Right cardiac atrium (tissue), 5 donors: ENCODE data around the gene TRIM26. TPM values are rescaled to one million over a fixed set of nuclear protein-coding genes. Genes with fewer than 3 reads are reported as not detected.

Experiments used
- ATAC-seq, 2 donors: fragments of 200-7000 bp; cut with Tn5 transposase; one replicate each; pipeline versions ENCODE4 v1.8.0 to v1.9.1; 2020; ENCODE audit warnings: moderate library complexity in 2 of 2, mild to moderate bottlenecking in 1 of 2
- DNase-seq, 3 donors: peaks; one replicate each; pipeline ENCODE4 v3.0.0-alpha.2; 2020
- H3K27ac ChIP-seq: one replicate; pipeline ENCODE4 v1.5.1; 2013; ENCODE audit warnings: mild to moderate bottlenecking, low read length, control low read depth, moderate library complexity
- H3K27me3 ChIP-seq: one replicate; pipeline ENCODE4 v1.6.1; 2013; ENCODE audit not compliant: control insufficient read depth, insufficient read depth
- H3K4me1 ChIP-seq: one replicate; pipeline ENCODE4 v1.6.1; 2013; ENCODE audit warnings: low read length; ENCODE audit not compliant: control insufficient read depth, insufficient read depth
- H3K4me3 ChIP-seq: one replicate; pipeline ENCODE4 v1.5.1; 2013; ENCODE audit warnings: low read length, control low read depth
- H3K9me3 ChIP-seq: one replicate; pipeline ENCODE4 v1.6.1; 2013; ENCODE audit warnings: low read length; ENCODE audit not compliant: control insufficient read depth
- WGBS: extraction: QIAGEN DNeasy Blood & Tissue Kit; methylation state at CpG from one replicate; pipeline ENCODE4 v1.1.7; 2013; 5-methylcytosine and 5-hydroxymethylcytosine counted together
- intact Hi-C, 4 donors: fragments of 100-400 bp; cut with DNase I; formaldehyde crosslinking; loops; one replicate each; pipeline versions ENCODE4 v1.11.0 to v1.14.0; 2022 to 2023
- polyA plus RNA-seq: library from polyadenylated mRNA; stranded (reverse); fragments of 200-250 nt; gene quantifications from one replicate; pipeline ENCODE4 v1.2.3, GENCODE V29; 2013
- total RNA-seq, 4 donors: library from RNA; stranded (reverse); fragmentation: NEBNext Ultra II Directional; extraction: Animal tissue kit (Norgen Biotek cat#: 25700); gene quantifications; one replicate each; pipeline ENCODE4 v1.2.1, GENCODE V29; 2021
- donor health status: healthy with polysubstance abuse.
- donor health status: DM: no; HTN: yes; CAD: no.
- donor health status: DM: no; HTN: no; CAD: no.
- donor health status: DM: no; HTN: yes; CAD: no; lungs with severe emphysema.
- donor health status: DM: yes; HTN: yes; CAD: no.

The TRIM26 gene
- total and polyA plus RNA-seq, 5 donors = 19.6 to 27.1 (median 25.0) TPM

DNA sequence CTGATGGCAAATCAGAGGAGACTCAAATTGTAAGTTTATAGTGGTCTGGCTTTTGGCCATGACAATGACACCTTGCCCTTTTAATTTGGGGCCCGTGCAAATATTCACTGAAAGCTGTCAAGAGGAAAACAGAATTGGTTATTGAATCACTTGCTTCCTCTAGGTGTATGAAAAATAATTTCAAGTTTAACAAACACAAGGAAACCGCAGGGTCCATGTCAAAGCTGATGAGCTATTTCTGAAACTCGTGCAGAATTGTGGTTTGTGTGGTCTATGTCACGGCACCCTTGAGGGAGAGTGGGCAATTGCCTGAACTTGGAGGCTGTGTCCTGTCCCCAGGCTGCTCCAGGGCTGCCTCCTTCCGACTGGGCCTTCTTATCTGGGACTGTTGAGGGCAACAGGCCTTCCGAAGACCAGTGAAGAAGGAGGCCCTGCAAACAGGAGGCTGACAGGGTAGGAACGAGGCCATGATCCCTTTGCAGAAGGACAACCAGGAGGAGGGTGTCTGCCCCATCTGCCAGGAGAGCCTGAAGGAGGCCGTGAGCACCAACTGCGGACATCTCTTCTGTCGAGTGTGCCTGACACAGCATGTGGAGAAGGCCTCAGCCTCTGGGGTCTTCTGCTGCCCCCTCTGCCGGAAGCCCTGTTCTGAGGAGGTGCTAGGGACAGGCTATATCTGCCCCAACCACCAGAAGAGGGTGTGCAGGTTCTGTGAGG is 76.5 kb downstream of the TRIM26 start:
- 71% methylated on average over 11 of the region's 11 CpGs for WGBS
- DNase-seq = no peak
- Histone ChIP-seq H3K27ac (no peak overlapping the region), H3K4me3 (no peak overlapping the region), H3K4me1 (no peaks in the 10 kb centered on the region), H3K9me3 (no peaks in the 10 kb centered on the region), H3K27me3 (no peaks in the 10 kb centered on the region)
- intact Hi-C loops = no loop called here
- no peak for ATAC-seq

DNA sequence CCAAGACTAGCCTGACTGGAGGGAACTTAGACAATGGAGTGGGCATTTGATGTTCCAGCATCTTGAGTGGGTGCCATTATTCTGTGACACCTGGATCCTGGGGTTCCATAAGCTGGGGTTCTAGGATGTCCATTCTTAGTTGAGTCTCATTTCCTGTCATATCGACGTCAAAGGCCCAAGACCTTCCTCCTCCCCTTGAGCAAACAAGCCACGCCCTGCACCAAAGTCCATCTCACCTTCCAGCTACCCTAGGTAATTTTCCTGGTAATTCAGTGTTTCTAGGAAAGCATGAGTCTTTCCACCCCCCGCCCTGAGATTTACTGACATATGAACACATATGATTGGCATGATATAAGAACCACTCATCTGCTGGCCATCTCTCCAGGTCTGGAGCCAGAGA is 77.4 kb downstream of the TRIM26 start, which contains the start of gene TRIM40:
Gene TRIM40, plus strand, starts transcription at position 384 of the 400 bp plus-strand sequence. CDS start 897 bp downstream, outside the sequence.
- intact Hi-C loops = no loop called here
- DNase-seq = no peak
- H3K4me1 ChIP-seq = no peaks in the 10 kb centered on the region
- 50% methylated on average over 4 of the region's 4 CpGs for WGBS
- H3K4me3 ChIP-seq = no peak within 1 kb of the TSS
- H3K9me3 ChIP-seq = no peaks in the 10 kb centered on the region
- H3K27ac ChIP-seq = no peak within 1 kb of the TSS
- no peak for ATAC-seq
- no peaks in the 10 kb centered on the region for H3K27me3 ChIP-seq

DNA sequence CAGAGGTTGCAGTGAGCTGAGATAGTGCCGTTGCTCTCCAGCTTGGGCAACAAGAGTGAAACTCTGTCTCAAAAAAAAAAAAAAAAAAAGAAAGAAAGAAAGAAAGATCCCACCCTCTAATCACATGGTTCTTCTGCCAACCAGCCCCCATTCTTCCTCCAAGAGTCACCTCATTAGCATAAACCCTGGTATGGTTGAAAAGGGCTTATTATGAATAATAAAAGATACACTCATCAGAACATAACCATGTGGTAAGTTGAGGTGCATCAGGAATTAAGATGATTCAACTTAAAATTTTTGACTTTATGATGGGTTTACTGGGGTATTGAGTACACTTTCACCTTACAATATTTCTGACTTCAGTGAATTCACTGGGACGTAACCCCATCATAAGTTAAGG is 78.1 kb downstream of the TRIM26 start:
- intact Hi-C loops = no loop called here
- ATAC-seq (no peak), DNase-seq (no peak)
- Histone ChIP-seq H3K4me1 (no peaks in the 10 kb centered on the region), H3K27ac (no peak overlapping the region), H3K9me3 (no peaks in the 10 kb centered on the region), H3K4me3 (no peak overlapping the region), H3K27me3 (no peaks in the 10 kb centered on the region)
- WGBS = 85% methylated on average over 2 of the region's 2 CpGs

Other genes with a start within 250 kb of the TRIM26 start
- gene POLR1H, start 152.1 kb downstream of the TRIM26 start, total RNA-seq = 10 to 100 TPM; 15.0 to 18.9 (median 16.9) TPM
- 20.3 TPM for gene POLR1H, start 152.1 kb downstream of the TRIM26 start, polyA plus RNA-seq
- 10 to 100 TPM; 50.3 to 53.7 (median 50.8) TPM for gene PPP1R11, start 146.2 kb downstream of the TRIM26 start, total RNA-seq
- 59.3 TPM for gene PPP1R11, start 146.2 kb downstream of the TRIM26 start, polyA plus RNA-seq
- gene RNF39, start 137.6 kb downstream of the TRIM26 start, total RNA-seq = not detected
- gene RNF39, start 137.6 kb downstream of the TRIM26 start, polyA plus RNA-seq = not detected
- gene TRIM31, start 100.3 kb downstream of the TRIM26 start, total RNA-seq = not detected
- not detected for gene TRIM31, start 100.3 kb downstream of the TRIM26 start, polyA plus RNA-seq
- gene TRIM40, start 77.3 kb downstream of the TRIM26 start, total RNA-seq = not detected
- not detected for gene TRIM40, start 77.3 kb downstream of the TRIM26 start, polyA plus RNA-seq
- gene TRIM10, start 52.2 kb downstream of the TRIM26 start, total RNA-seq = not detected
- gene TRIM10, start 52.2 kb downstream of the TRIM26 start, polyA plus RNA-seq = not detected
- not detected for gene TRIM15, start 49.9 kb downstream of the TRIM26 start, total RNA-seq
- not detected for gene TRIM15, start 49.9 kb downstream of the TRIM26 start, polyA plus RNA-seq
- gene TRIM39, start 113.5 kb upstream of the TRIM26 start, total RNA-seq = 10 to 100 TPM in 3 of 4 donors, 1 to 10 TPM in 1; 9.6 to 12.1 (median 10.7) TPM
- 6.9 TPM for gene TRIM39, start 113.5 kb upstream of the TRIM26 start, polyA plus RNA-seq
- gene RPP21, start 131.8 kb upstream of the TRIM26 start, total RNA-seq = 10 to 100 TPM; 15.7 to 30.1 (median 24.8) TPM
- 70.9 TPM for gene RPP21, start 131.8 kb upstream of the TRIM26 start, polyA plus RNA-seq